Cardiac septum (tissue), 1 donor: ENCODE data around the gene LCN9. TPM values are rescaled to one million over a fixed set of nuclear protein-coding genes. Genes with fewer than 3 reads are reported as not detected.
"Not testable (repeated sequence)": the region's sequence is repeated elsewhere in the genome, so short reads cannot be mapped to it uniquely, and the experiment has no call there.

Experiments
- DNase-seq: peaks from one replicate; pipeline ENCODE4 v3.0.0-alpha.2; 2020; ENCODE audit warnings: low spot score
- intact Hi-C: fragments of 100-400 bp; cut with DNase I; formaldehyde crosslinking; loops from one replicate; pipeline ENCODE4 v1.14.0; 2022
- long read RNA-seq: library from polyadenylated mRNA; unstranded; transcript quantifications from one replicate; pipeline ENCODE4 v2.0.0, GENCODE V29; 2021
- total RNA-seq: library from RNA; stranded (reverse); fragmentation: NEBNext Ultra II Directional; extraction: Animal tissue kit (Norgen Biotek cat#: 25700); gene quantifications from one replicate; pipeline ENCODE4 v1.2.1, GENCODE V29; 2021
- donor health status: DM: no; HTN: no; CAD: no.

LCN9 gene
- total RNA-seq, result not detected
- long read RNA-seq, result 0 reads

- intact Hi-C loops, result no loop called here
- no peak for DNase-seq
Observed at GRCh38 chr9:135662758-135663450, at the start of gene LCN9. TSS of gene LCN9 (plus strand) at chr9:135663309. CDS start at chr9:135663322, 13 bp downstream.

GRCh38 chr9:135613946-135614805, 48.9 kb upstream of the LCN9 start:
- intact Hi-C loops, result no loop called here
- no peak for DNase-seq

DNA sequence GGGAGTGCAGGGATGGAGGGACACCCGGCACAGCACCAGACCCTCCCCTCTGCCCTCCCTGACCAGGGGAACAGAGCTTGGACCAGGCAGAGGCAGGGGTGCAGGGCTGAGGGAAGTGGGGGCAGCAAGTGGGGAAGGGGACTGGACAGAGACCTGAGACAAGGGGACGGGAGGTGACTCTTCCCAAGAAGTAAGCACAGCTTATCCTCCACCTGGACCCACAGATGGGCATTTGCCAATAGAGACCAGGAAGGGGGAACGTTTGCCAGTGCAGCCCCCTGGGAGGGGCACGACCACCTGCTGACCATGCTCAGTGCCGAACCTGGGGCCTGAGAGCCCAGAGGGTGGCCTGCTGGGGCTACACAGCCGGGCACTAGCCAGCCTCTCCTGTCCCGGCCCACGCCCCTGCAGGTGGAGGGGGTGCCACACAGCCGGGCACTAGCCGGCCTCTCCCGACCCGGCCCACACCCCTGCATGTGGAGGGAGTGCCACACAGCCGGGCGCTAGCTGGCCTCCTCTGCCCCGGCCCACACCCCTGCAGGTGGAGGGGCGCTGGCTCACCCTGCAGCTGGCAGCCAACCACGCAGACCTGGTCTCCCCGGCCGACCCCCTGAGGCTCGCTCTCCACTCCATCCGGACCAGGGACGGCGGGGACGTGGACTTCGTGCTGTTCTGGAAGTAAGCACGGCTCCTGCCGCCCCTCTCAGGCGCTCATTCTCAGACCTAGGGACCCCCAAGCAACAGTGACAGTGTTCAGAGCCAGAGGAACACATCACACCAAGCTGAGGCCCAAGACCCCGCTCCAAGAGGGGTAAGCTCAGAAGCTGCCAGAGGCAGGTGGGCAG, 48.1 kb upstream of the LCN9 start:
- intact Hi-C loops, result no loop called here
- no peak for DNase-seq

- no peak for DNase-seq
- intact Hi-C loops, result no loop called here
Observed at GRCh38 chr9:135615666-135616618, 47.2 kb upstream of the LCN9 start.

GRCh38 chr9:135616619-135617537, 46.2 kb upstream of the LCN9 start:
- intact Hi-C loops, result no loop called here
- no peak for DNase-seq

- no peak for DNase-seq
- intact Hi-C loops, result no loop called here
Observed at GRCh38 chr9:135617538-135617900, 45.6 kb upstream of the LCN9 start.

GRCh38 chr9:135617991-135618411, 45.1 kb upstream of the LCN9 start:
- DNase-seq, result no peak
- intact Hi-C loops, result no loop called here

GRCh38 chr9:135618866-135619598, 44.1 kb upstream of the LCN9 start:
- DNase-seq, result no peak

DNA sequence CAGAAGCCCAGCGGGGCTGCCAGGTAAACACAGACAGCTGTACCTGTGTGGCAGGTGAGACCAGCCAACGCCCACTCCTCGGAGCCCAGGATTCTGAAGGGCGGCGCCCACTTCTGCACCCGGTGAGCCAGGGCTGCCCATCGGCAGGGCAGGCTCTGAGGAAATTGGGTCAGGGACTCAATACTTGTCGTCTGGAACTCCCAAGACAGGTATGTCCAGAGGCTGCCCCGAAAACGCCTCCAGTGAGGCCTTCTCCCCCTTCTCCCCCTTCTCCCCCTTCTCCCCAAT, 43.6 kb upstream of the LCN9 start:
- intact Hi-C loops, result no loop called here
- no peak for DNase-seq

More at GRCh38 chr9:135618866-135619598, 44.1 kb upstream of the LCN9 start:
- intact Hi-C loops, result no loop called here

DNA sequence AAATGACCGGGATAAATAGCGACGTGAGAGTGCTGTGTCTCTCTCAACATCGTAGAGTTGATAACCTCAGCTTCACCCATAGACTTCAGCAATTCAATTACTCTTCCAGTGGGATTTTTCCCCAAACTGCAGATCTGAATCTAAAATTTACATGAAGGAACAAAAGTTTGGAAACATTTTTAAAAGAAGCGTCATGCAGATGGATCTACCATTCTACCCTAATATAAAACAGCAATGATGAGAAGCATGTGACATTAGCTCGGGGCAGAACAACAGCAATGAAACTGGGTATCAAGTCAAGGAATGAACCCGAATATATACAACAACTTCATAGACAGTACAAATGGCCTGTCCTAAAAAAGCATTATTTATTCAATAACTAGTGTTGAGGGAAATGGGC, 42.6 kb upstream of the LCN9 start:
- intact Hi-C loops, result no loop called here
- no peak for DNase-seq

- no peak for DNase-seq
- intact Hi-C loops, result no loop called here
Observed at GRCh38 chr9:135622415-135623020, 40.6 kb upstream of the LCN9 start.

DNA sequence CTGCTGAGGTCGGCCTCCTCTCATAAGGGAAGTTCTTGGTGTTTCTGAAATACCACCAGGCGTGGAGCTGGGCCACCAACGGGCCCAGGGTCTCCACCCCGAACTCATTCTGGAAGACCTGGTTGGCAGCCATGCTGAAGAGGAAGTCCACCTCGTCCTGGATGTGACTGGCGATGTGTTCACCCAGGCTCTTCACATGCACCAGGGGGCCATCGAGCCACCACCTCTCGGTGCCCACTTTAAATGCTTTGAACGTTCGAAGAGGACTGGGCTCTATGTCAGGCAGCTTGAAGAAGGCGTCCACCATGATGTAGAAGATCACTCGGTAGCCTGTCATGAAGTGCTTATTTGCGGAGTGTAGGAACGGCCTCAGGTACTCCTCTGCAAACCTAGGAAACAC, 38.8 kb upstream of the LCN9 start:
- no peak for DNase-seq

GRCh38 chr9:135632841-135633240, 30.3 kb upstream of the LCN9 start:
- intact Hi-C loops, result no loop called here
- DNase-seq, result no peak

More for the DNA sequence above, 38.8 kb upstream of the LCN9 start:
- intact Hi-C loops, result no loop called here

DNA sequence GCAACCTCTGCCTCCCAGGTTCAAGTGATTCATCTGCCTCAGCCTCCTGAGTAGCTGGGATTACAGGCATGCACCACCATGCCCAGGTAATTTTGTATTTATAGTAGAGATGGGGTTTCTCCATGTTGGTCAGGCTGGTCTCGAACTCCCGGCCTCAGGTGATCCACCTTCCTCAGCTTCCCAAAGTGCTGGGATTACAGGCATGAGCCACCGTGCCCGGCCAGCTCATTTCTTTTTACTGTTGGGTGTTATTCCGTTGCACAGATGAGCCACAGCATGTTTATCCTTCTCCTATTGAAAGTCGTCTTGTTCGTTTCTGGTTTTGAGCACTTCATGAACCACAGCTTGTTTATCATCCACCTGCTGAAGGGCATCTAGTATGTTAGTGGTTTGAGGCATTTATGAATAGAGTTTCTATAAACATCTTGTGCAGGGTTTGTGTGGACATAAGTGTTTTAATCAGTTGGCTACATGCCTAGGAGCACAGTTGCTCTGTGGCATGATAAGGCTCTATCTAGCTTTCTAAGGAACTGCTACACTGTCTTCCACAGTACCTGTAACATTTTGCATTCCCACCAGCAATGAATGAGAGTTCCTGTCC, 26.1 kb upstream of the LCN9 start:
- intact Hi-C loops, DNase-seq: not testable (repeated sequence)

GRCh38 chr9:135639196-135639595, 23.9 kb upstream of the LCN9 start, which contains the start of gene GLT6D1:
TSS of gene GLT6D1 (minus strand) at chr9:135639540. CDS start at chr9:135639187, 353 bp downstream.
- intact Hi-C loops, result no loop called here
- no peak for DNase-seq

- intact Hi-C loops, result no loop called here
- DNase-seq, result no peak
Observed at GRCh38 chr9:135641047-135641446, 22.1 kb upstream of the LCN9 start.

DNA sequence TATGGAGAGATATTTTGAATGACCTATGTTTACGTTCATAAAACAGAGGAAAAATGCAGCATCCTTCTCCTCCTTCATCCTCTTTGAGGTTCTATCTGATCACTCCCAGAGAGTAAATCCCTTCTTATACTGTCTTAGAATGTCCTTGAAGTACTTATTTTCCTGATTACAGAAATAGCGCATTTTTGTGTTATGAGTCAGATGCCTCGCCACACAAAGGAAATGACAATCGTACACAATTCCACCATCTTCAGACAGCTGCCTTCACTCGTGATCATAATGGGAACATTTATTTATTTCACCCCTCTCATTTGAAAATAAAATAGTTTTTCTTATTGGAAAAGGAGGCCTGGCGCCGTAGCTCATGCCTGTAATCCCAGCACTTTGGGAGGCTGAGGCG, 21.4 kb upstream of the LCN9 start:
- no peak for DNase-seq
- intact Hi-C loops, result no loop called here
